Liver (tissue), 9 donors: ENCODE data around the gene CFAP68. TPM values are rescaled to one million over a fixed set of nuclear protein-coding genes. Genes with fewer than 3 reads are reported as not detected.

Source experiments
- DNase-seq: peaks from one replicate; pipeline ENCODE4 v3.0.0-alpha.2; 2017; ENCODE audit warnings: low spot score
- H3K27ac ChIP-seq, 2 donors: one replicate each; pipeline ENCODE4 v1.7.0; 2013; ENCODE audit warnings: inconsistent platforms in 2 of 2, low read length in 2 of 2, control low read depth in 1 of 2, low read depth in 1 of 2, mild to moderate bottlenecking in 1 of 2
- H3K27me3 ChIP-seq, 4 donors: one replicate each; pipeline versions ENCODE4 v1.6.1 to v1.7.0; 2013; ENCODE audit warnings: low read length in 3 of 4, inconsistent platforms in 1 of 4, mild to moderate bottlenecking in 1 of 4, moderate library complexity in 1 of 4; ENCODE audit not compliant: control insufficient read depth in 4 of 4, insufficient read depth in 4 of 4
- H3K36me3 ChIP-seq, 4 donors: one replicate each; pipeline versions ENCODE4 v1.6.1 to v1.7.0; 2013; ENCODE audit warnings: low read length in 3 of 4, mild to moderate bottlenecking in 3 of 4, low read depth in 1 of 4, moderate library complexity in 1 of 4; ENCODE audit not compliant: control insufficient read depth in 4 of 4, insufficient read depth in 3 of 4
- H3K4me1 ChIP-seq, 4 donors: one replicate each; pipeline versions ENCODE4 v1.6.1 to v1.7.0; 2013; ENCODE audit warnings: low read length in 3 of 4, mild to moderate bottlenecking in 3 of 4, moderate library complexity in 1 of 4; ENCODE audit not compliant: control insufficient read depth in 4 of 4, insufficient read depth in 4 of 4
- H3K4me3 ChIP-seq, 3 donors: one replicate each; pipeline versions ENCODE4 v1.6.1 to v1.7.0; 2013; ENCODE audit warnings: low read length in 3 of 3, control low read depth in 1 of 3, low read depth in 1 of 3, mild to moderate bottlenecking in 1 of 3
- H3K9ac ChIP-seq, 2 donors: one replicate each; pipeline ENCODE4 v1.7.0; 2013; ENCODE audit warnings: low read length in 2 of 2, mild to moderate bottlenecking in 2 of 2, moderate library complexity in 2 of 2, control low read depth in 1 of 2, low read depth in 1 of 2
- H3K9me3 ChIP-seq, 4 donors: one replicate each; pipeline versions ENCODE4 v1.6.1 to v1.7.0; 2013; ENCODE audit warnings: low read length in 3 of 4; ENCODE audit not compliant: control insufficient read depth in 4 of 4
- EGR1 ChIP-seq, 2 donors: IDR thresholded peaks; 2 replicates each; pipeline ENCODE4 v1.6.1; 2016 to 2018; ENCODE audit warnings: antibody characterized with exemption in 2 of 2, low read depth in 2 of 2
- FOXA1 ChIP-seq: IDR thresholded peaks from 2 replicates; pipeline ENCODE4 v1.6.1; 2016; ENCODE audit warnings: antibody characterized with exemption
- FOXA2 ChIP-seq: IDR thresholded peaks from 2 replicates; pipeline ENCODE4 v1.6.1; 2016; ENCODE audit warnings: antibody characterized with exemption
- GABPA ChIP-seq, 2 donors: IDR thresholded peaks in 1 of 2; conservative IDR thresholded peaks in 1 of 2; 2 replicates each; pipeline ENCODE4 v1.6.1; 2016; ENCODE audit warnings: antibody characterized with exemption in 2 of 2, mild to moderate bottlenecking in 1 of 2, moderate library complexity in 1 of 2
- HNF4A ChIP-seq, 2 donors: conservative IDR thresholded peaks; 2 replicates each; pipeline ENCODE4 v1.6.1; 2016; ENCODE audit warnings: antibody characterized with exemption in 2 of 2, mild to moderate bottlenecking in 2 of 2
- HNF4G ChIP-seq: IDR thresholded peaks from 2 replicates; pipeline ENCODE4 v1.6.1; 2016; ENCODE audit warnings: antibody characterized with exemption
- JUND ChIP-seq, 2 donors: IDR thresholded peaks; 2 replicates each; pipeline ENCODE4 v1.6.1; 2016; ENCODE audit warnings: antibody characterized with exemption in 2 of 2
- NR2F2 ChIP-seq: IDR thresholded peaks from 2 replicates; pipeline ENCODE4 v1.6.1; 2016; ENCODE audit warnings: antibody characterized with exemption
- RAD21 ChIP-seq, 2 donors: IDR thresholded peaks; 2 replicates each; pipeline ENCODE4 v1.6.1; 2016; ENCODE audit warnings: antibody characterized with exemption in 2 of 2, mild to moderate bottlenecking in 2 of 2
- RXRA ChIP-seq, 2 donors: IDR thresholded peaks; 2 replicates each; pipeline ENCODE4 v1.6.1; 2017 to 2018; ENCODE audit warnings: antibody characterized with exemption in 2 of 2, mild to moderate bottlenecking in 1 of 2
- SP1 ChIP-seq: IDR thresholded peaks from 2 replicates; pipeline ENCODE4 v1.6.1; 2018; ENCODE audit warnings: antibody characterized with exemption, mild to moderate bottlenecking
- TAF1 ChIP-seq: conservative IDR thresholded peaks from 2 replicates; pipeline ENCODE4 v1.6.1; 2016; ENCODE audit warnings: antibody characterized with exemption, mild to moderate bottlenecking
- YY1 ChIP-seq: IDR thresholded peaks from 2 replicates; pipeline ENCODE4 v1.6.1; 2016; ENCODE audit warnings: antibody characterized with exemption, mild to moderate bottlenecking
- WGBS: extraction: QIAGEN DNeasy Blood & Tissue Kit; methylation state at CpG from one replicate; pipeline ENCODE4 v1.1.7; 2013; 5-methylcytosine and 5-hydroxymethylcytosine counted together
- polyA plus RNA-seq, 2 donors: library from polyadenylated mRNA; stranded (reverse) in 1 of 2; unstranded in 1 of 2; fragments of 200-250 nt in 1 of 2; fragments of >200 nt in 1 of 2; fragmentation: Nextera tagmentation in 1 of 2; extraction: Ambion mirVana in 1 of 2; gene quantifications; one replicate each; pipeline versions ENCODE4 v1.2.1 to v1.2.3, GENCODE V29; 2013 to 2015
- total RNA-seq, 2 donors: library from RNA; depleted of rRNA; stranded (reverse); fragments of >200 nt; gene quantifications; one replicate each; pipeline ENCODE4 v1.2.3, GENCODE V29; 2014
- TF ChIP-seq, protein P1 (sequence below): IDR thresholded peaks from 2 replicates; pipeline ENCODE4 v1.6.1; 2016; ENCODE audit warnings: antibody characterized with exemption
- TF ChIP-seq, protein P2 (sequence below): IDR thresholded peaks from 2 replicates; pipeline ENCODE4 v1.6.1; 2016; ENCODE audit warnings: antibody characterized with exemption
- TF ChIP-seq, protein P3 (sequence below): IDR thresholded peaks from 2 replicates; pipeline ENCODE4 v1.6.1; 2016; ENCODE audit warnings: antibody characterized with exemption
- TF ChIP-seq, protein P4 (sequence below): IDR thresholded peaks from 2 replicates; pipeline ENCODE4 v1.6.1; 2016; ENCODE audit warnings: antibody characterized with exemption, mild to moderate bottlenecking
- TF ChIP-seq, protein P5 (sequence below): fragments of 150-350 bp; IDR thresholded peaks from 2 replicates; pipeline ENCODE4 v1.5.1; 2017; ENCODE audit warnings: improper control_type of control experiment, low read depth, low read length; ENCODE audit not compliant: missing input control
- donor health status: healthy.
- donor health status: healthy.
- donor health status: healthy.
- donor health status: healthy.
- donor health status: healthy.

The CFAP68 gene
- total and polyA plus RNA-seq, 4 donors = 6.2 to 27.8 (median 13.8) TPM

DNA sequence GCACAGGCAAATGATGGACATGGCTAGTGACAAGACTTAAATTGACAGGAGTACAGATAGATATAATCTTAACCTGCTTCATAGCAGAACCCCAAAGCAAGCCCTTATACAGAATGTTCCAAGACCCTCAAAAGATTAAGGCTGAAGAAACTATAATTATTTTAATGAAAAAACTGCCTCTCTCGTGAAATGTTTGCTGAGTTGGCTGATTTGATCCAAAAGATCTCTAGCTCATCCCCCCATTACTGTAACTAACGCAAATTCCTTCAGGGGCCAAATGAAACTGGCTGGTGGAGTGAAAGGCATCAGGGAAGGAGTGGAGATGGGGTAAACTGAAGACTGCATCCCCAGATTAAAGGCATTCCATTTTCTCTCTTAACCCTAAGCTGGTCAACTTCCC is 27.2 kb upstream of the CFAP68 start:
- Histone ChIP-seq H3K36me3 (peaks cover 2 to 15% (median 8%) of the 10 kb centered on the region in 4 donors), H3K4me3 (no peak overlapping the region), H3K4me1 (peaks cover 0 to 5% (median 3%) of the 10 kb centered on the region in 4 donors), H3K9me3 (no peaks in the 10 kb centered on the region), H3K27me3 (no peaks in the 10 kb centered on the region), H3K27ac (no peak overlapping the region), H3K9ac (no peak overlapping the region)
- no peak for DNase-seq
- 80% methylated on average over 2 of the region's 2 CpGs for WGBS
- TF ChIP-seq, protein P1, sequence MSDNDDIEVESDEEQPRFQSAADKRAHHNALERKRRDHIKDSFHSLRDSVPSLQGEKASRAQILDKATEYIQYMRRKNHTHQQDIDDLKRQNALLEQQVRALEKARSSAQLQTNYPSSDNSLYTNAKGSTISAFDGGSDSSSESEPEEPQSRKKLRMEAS = no peak
- TF ChIP-seq RXRA (IDR thresholded peaks at IDR 0.05) (no peak), HNF4G (no peak), SP1 (no peak)

DNA sequence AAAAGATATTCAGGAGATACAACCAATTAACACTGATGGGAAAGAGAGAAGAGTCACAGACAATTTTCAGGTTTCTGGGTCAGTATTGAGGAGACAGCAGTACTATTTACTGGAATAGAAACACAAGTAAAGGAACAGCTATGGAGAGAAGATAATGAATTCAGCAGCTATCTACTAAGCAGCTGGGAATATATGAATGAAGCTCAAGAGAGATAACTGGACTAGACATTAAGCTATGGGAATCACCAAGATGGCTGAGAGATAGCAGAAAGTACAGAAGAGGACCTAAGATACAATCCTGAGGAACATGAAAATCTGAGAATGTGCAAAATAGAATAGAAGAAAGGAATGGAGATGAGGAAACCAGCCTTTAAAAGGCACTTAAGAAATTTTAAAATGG is 23.8 kb upstream of the CFAP68 start:
- H3K27me3 ChIP-seq = no peaks in the 10 kb centered on the region
- no peak overlapping the region for H3K27ac ChIP-seq
- H3K9ac ChIP-seq = no peak overlapping the region
- H3K4me3 ChIP-seq = no peak overlapping the region
- peaks cover 2 to 14% (median 8%) of the 10 kb centered on the region in 4 donors for H3K36me3 ChIP-seq
- TF ChIP-seq HNF4A (conservative IDR thresholded peaks at IDR 0.05) (no peak), JUND (IDR thresholded peaks at IDR 0.05) (no peak), YY1 (no peak), TAF1 (no peak), HNF4G (no peak), NR2F2 (no peak), RAD21 (IDR thresholded peaks at IDR 0.05) (no peak), GABPA (IDR thresholded peaks at IDR 0.05 in 1 of 2, conservative IDR thresholded peaks at IDR 0.05 in 1 of 2) (no peak), RXRA (IDR thresholded peaks at IDR 0.05) (no peak), FOXA1 (no peak), FOXA2 (no peak), SP1 (no peak), EGR1 (IDR thresholded peaks at IDR 0.05; ENCODE audit: low read depth in 2 of 2) (no peak)
- TF ChIP-seq, protein P2, sequence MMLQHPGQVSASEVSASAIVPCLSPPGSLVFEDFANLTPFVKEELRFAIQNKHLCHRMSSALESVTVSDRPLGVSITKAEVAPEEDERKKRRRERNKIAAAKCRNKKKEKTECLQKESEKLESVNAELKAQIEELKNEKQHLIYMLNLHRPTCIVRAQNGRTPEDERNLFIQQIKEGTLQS = no peak
- TF ChIP-seq, protein P3, sequence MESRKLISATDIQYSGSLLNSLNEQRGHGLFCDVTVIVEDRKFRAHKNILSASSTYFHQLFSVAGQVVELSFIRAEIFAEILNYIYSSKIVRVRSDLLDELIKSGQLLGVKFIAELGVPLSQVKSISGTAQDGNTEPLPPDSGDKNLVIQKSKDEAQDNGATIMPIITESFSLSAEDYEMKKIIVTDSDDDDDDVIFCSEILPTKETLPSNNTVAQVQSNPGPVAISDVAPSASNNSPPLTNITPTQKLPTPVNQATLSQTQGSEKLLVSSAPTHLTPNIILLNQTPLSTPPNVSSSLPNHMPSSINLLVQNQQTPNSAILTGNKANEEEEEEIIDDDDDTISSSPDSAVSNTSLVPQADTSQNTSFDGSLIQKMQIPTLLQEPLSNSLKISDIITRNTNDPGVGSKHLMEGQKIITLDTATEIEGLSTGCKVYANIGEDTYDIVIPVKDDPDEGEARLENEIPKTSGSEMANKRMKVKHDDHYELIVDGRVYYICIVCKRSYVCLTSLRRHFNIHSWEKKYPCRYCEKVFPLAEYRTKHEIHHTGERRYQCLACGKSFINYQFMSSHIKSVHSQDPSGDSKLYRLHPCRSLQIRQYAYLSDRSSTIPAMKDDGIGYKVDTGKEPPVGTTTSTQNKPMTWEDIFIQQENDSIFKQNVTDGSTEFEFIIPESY = no peak
- TF ChIP-seq, protein P4, sequence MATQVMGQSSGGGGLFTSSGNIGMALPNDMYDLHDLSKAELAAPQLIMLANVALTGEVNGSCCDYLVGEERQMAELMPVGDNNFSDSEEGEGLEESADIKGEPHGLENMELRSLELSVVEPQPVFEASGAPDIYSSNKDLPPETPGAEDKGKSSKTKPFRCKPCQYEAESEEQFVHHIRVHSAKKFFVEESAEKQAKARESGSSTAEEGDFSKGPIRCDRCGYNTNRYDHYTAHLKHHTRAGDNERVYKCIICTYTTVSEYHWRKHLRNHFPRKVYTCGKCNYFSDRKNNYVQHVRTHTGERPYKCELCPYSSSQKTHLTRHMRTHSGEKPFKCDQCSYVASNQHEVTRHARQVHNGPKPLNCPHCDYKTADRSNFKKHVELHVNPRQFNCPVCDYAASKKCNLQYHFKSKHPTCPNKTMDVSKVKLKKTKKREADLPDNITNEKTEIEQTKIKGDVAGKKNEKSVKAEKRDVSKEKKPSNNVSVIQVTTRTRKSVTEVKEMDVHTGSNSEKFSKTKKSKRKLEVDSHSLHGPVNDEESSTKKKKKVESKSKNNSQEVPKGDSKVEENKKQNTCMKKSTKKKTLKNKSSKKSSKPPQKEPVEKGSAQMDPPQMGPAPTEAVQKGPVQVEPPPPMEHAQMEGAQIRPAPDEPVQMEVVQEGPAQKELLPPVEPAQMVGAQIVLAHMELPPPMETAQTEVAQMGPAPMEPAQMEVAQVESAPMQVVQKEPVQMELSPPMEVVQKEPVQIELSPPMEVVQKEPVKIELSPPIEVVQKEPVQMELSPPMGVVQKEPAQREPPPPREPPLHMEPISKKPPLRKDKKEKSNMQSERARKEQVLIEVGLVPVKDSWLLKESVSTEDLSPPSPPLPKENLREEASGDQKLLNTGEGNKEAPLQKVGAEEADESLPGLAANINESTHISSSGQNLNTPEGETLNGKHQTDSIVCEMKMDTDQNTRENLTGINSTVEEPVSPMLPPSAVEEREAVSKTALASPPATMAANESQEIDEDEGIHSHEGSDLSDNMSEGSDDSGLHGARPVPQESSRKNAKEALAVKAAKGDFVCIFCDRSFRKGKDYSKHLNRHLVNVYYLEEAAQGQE = no peak
- TF ChIP-seq, protein P5, sequence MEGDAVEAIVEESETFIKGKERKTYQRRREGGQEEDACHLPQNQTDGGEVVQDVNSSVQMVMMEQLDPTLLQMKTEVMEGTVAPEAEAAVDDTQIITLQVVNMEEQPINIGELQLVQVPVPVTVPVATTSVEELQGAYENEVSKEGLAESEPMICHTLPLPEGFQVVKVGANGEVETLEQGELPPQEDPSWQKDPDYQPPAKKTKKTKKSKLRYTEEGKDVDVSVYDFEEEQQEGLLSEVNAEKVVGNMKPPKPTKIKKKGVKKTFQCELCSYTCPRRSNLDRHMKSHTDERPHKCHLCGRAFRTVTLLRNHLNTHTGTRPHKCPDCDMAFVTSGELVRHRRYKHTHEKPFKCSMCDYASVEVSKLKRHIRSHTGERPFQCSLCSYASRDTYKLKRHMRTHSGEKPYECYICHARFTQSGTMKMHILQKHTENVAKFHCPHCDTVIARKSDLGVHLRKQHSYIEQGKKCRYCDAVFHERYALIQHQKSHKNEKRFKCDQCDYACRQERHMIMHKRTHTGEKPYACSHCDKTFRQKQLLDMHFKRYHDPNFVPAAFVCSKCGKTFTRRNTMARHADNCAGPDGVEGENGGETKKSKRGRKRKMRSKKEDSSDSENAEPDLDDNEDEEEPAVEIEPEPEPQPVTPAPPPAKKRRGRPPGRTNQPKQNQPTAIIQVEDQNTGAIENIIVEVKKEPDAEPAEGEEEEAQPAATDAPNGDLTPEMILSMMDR = no peak
- TF ChIP-seq, protein P1 = no peak
- peaks cover 0 to 16% (median 7%) of the 10 kb centered on the region in 4 donors for H3K4me1 ChIP-seq
- no peak for DNase-seq
- H3K9me3 ChIP-seq = no peaks in the 10 kb centered on the region
